K562 (cell line): ENCODE measurements around the gene POU1F1. TPM values are rescaled to one million over a fixed set of nuclear protein-coding genes. Genes with fewer than 3 reads are reported as not detected.

Experiments used
- ATAC-seq: fragments of 200-7000 bp; cut with Tn5 transposase; 3 replicates; pipeline ENCODE4 v1.9.1; 2020; ENCODE audit warnings: moderate library complexity
- BruUV-seq: library from RNA; stranded (reverse); fragments of 400-500 nt; replicated peaks from 2 replicates; lab custom pipeline; 2021; lab: Mats Ljungman, UMichigan
- CTCF ChIA-PET: fragments of 300-600 bp; formaldehyde crosslinking; extraction: SDS; loops from one replicate; lab custom pipeline; 2021; ENCODE audit warnings: low intra/inter-chr PET ratio; lab: Yijun Ruan, JAX
- POLR2A ChIA-PET: fragments of 300-600, 350-650 bp; sonication (Branson Sonifier 250); formaldehyde crosslinking; extraction: SDS; loops from one replicate; lab custom pipeline; 2021; ENCODE audit warnings: antibody characterized with exemption, inconsistent platforms; lab: Yijun Ruan, JAX
- DNase-seq, 4 experiments: peaks; one replicate each; pipeline versions ENCODE4 v3.0.0 to v3.0.0-alpha.2; 2011 to 2018; ENCODE audit warnings: low spot score in 3 of 4, mixed read lengths in 3 of 4; ENCODE audit errors: extremely low read depth in 1 of 4
- FAIRE-seq: peaks from 2 replicates; lab custom pipeline; 2011; peaks lifted over from hg19 to GRCh38; lab: Jason Lieb, UNC
- H2AFZ ChIP-seq: 2 replicates; pipeline ENCODE4 v1.6.0; 2011; ENCODE audit warnings: low read depth, low read length, control low read depth, inconsistent platforms
- H3K27ac ChIP-seq: fragments of 200-600 bp; 3 replicates; pipeline ENCODE4 v1.8.0; 2011; ENCODE audit warnings: low read depth, mild to moderate bottlenecking, control low read depth, inconsistent platforms, low read length, moderate library complexity, mixed read lengths; ENCODE audit errors: extremely low read depth
- H3K27me3 ChIP-seq, 2 experiments: fragments of 300-600 bp in 1 of 2; 2 replicates in 1 of 2; 3 replicates in 1 of 2; pipeline versions ENCODE4 v1.6.0 to v1.8.0; 2011; ENCODE audit warnings: inconsistent platforms in 2 of 2, low read length in 2 of 2, mild to moderate bottlenecking in 1 of 2, mixed read lengths in 1 of 2, moderate library complexity in 1 of 2; ENCODE audit not compliant: control insufficient read depth in 2 of 2, insufficient read depth in 2 of 2
- H3K36me3 ChIP-seq: fragments of 300-600 bp; 3 replicates; pipeline ENCODE4 v1.8.0; 2011; ENCODE audit warnings: mild to moderate bottlenecking, low read length, inconsistent platforms; ENCODE audit not compliant: control insufficient read depth, insufficient read depth
- H3K4me1 ChIP-seq, 2 experiments: fragments of 200-600 bp in 1 of 2; replicated peaks in 1 of 2; 2 replicates in 1 of 2; 3 replicates in 1 of 2; pipeline versions ENCODE4 v1.5.1 to v1.8.0; 2011; ENCODE audit warnings: inconsistent platforms in 2 of 2, low read length in 2 of 2, mild to moderate bottlenecking in 1 of 2, mixed read lengths in 1 of 2, moderate library complexity in 1 of 2; ENCODE audit not compliant: control insufficient read depth in 2 of 2, insufficient read depth in 2 of 2
- H3K4me2 ChIP-seq: 2 replicates; pipeline ENCODE4 v1.6.1; 2011; ENCODE audit warnings: low read length, control low read depth, inconsistent platforms, mixed read lengths; ENCODE audit not compliant: insufficient read depth
- H3K4me3 ChIP-seq: fragments of 200-600 bp; sonication (generic), shearing (Covaris generic); 2 replicates; pipeline ENCODE4 v1.5.1; 2016; ENCODE audit warnings: control low read depth, inconsistent platforms
- H3K79me2 ChIP-seq: fragments of 200-600 bp; 3 replicates; pipeline ENCODE4 v1.8.0; 2011; ENCODE audit warnings: low read length, inconsistent platforms; ENCODE audit not compliant: control insufficient read depth, insufficient read depth
- H3K9ac ChIP-seq, 2 experiments: 2 replicates each; pipeline versions ENCODE4 v1.6.0 to v1.6.1; 2011; ENCODE audit warnings: low read depth in 2 of 2, low read length in 2 of 2, control low read depth in 1 of 2, inconsistent platforms in 1 of 2, mild to moderate bottlenecking in 1 of 2, mixed read lengths in 1 of 2; ENCODE audit not compliant: insufficient read depth in 1 of 2
- H3K9me1 ChIP-seq: one replicate; pipeline ENCODE4 v1.6.0; 2011; ENCODE audit warnings: inconsistent platforms, mild to moderate bottlenecking, low read length, moderate library complexity; ENCODE audit not compliant: control insufficient read depth, insufficient read depth
- H3K9me3 ChIP-seq: replicated peaks from 2 replicates; pipeline ENCODE4 v1.5.1; 2011; ENCODE audit warnings: low read depth, low read length, inconsistent platforms; ENCODE audit not compliant: control insufficient read depth, insufficient read depth
- H4K20me1 ChIP-seq: replicated peaks from 2 replicates; pipeline ENCODE4 v1.6.1; 2011; ENCODE audit warnings: low read length, inconsistent platforms, mixed read lengths; ENCODE audit not compliant: control insufficient read depth, insufficient read depth
- BCLAF1 ChIP-seq, 2 experiments: fragments of 450-650 bp in 1 of 2; IDR thresholded peaks; 2 replicates each; pipeline ENCODE4 v1.6.1; 2011 to 2017; ENCODE audit warnings: low read depth in 2 of 2, antibody characterized with exemption in 1 of 2, borderline replicate concordance in 1 of 2, low read length in 1 of 2, mild to moderate bottlenecking in 1 of 2, mixed read lengths in 1 of 2; ENCODE audit not compliant: control insufficient read depth in 1 of 2
- DPF2 ChIP-seq: fragments of 450-650 bp; IDR thresholded peaks from 2 replicates; pipeline ENCODE4 v1.6.1; 2016
- ETV6 ChIP-seq, 3 experiments: fragments of 150-350 bp in 1 of 3; sonication (generic) in 1 of 3; formaldehyde crosslinking in 1 of 3; IDR thresholded peaks; 2 replicates each; pipeline versions ENCODE4 v1.6.1 to v1.8.0; 2014 to 2022; ENCODE audit warnings: borderline replicate concordance in 2 of 3, low read depth in 2 of 3, antibody characterized with exemption in 1 of 3, low read length in 1 of 3, mild to moderate bottlenecking in 1 of 3, missing genetic modification reagents in 1 of 3
- KAT2B ChIP-seq: IDR thresholded peaks from one replicate; pipeline ENCODE4 v1.6.1; 2012; ENCODE audit warnings: low read depth, mild to moderate bottlenecking, control low read depth, inconsistent platforms, low read length, moderate library complexity
- MAZ ChIP-seq, 2 experiments: fragments of 450-650 bp in 1 of 2; sonication (generic) in 1 of 2; formaldehyde crosslinking; IDR thresholded peaks in 1 of 2; conservative IDR thresholded peaks in 1 of 2; 2 replicates each; pipeline versions ENCODE4 v1.4.0 to v1.5.0; 2020; ENCODE audit warnings: mild to moderate bottlenecking in 1 of 2, missing genetic modification reagents in 1 of 2
- PHF21A ChIP-seq: fragments of 450-650 bp; IDR thresholded peaks from 2 replicates; pipeline ENCODE4 v1.6.1; 2017; ENCODE audit warnings: low read depth, borderline replicate concordance
- PKNOX1 ChIP-seq: fragments of 450-650 bp; IDR thresholded peaks from 2 replicates; pipeline ENCODE4 v1.6.1; 2016
- POLR3G ChIP-seq: IDR thresholded peaks from 2 replicates; pipeline ENCODE4 v1.6.1; 2011; ENCODE audit not compliant: insufficient read length, insufficient replicate concordance; ENCODE audit errors: extremely low read depth
- WGBS: fragments of 100-300 bp; shearing (Covaris generic); methylation state at CpG from one replicate; pipeline ENCODE4 v1.1.6; 2016; ENCODE audit warnings: low coverage, mixed read lengths; ENCODE audit not compliant: insufficient coverage; ENCODE audit errors: missing lambda C conversion rate; 5-methylcytosine and 5-hydroxymethylcytosine counted together
- in situ Hi-C: fragments of 300-500 bp; cut with MboI; formaldehyde crosslinking; loops from 4 replicates; pipeline ENCODE4 v1.15.0; 2018; ENCODE audit warnings: inconsistent platforms, mixed read lengths
- intact Hi-C: fragments of 100-400 bp; cut with micrococcal nuclease; formaldehyde crosslinking; loops from 2 replicates; pipeline ENCODE4 v1.14.2; 2022
- polyA plus RNA-seq, 8 experiments: library from polyadenylated mRNA; depleted of rRNA in 4 of 8; stranded (reverse) in 5 of 8; unstranded in 3 of 8; fragments of >200 nt; fragmentation: Nextera tagmentation in 2 of 8; fragmentation: Illumina TruSeq in 1 of 8; extraction: Ambion mirVana in 2 of 8; extraction: Trizol in 1 of 8; gene quantifications; 2 replicates each; pipeline versions ENCODE4 v1.2.1 to v1.2.3, GENCODE V29; 2011 to 2014; ENCODE audit warnings: inconsistent platforms in 1 of 8, missing spikeins in 1 of 8
- total RNA-seq, 7 experiments: library from RNA; depleted of rRNA in 6 of 7; stranded (reverse); fragments of >200 nt in 6 of 7; fragmentation: Illumina TruSeq in 2 of 7; extraction: Trizol in 2 of 7; gene quantifications; 2 replicates each; pipeline versions ENCODE4 v1.2.1 to v1.2.3, GENCODE V29; 2011 to 2021; ENCODE audit warnings: low replicate concordance in 1 of 7
- TF ChIP-seq, protein P1 (sequence below): sonication (generic); IDR thresholded peaks from 2 replicates; pipeline ENCODE4 v1.6.1; 2016

The POU1F1 gene
- total and polyA plus RNA-seq, 9 of the 15 experiments (the other 6 are each of a cell fraction or from before 2014, with no cell fraction given): not detected

- in situ Hi-C loops: no loop called here
- Histone ChIP-seq H4K20me1 (no peaks in the 10 kb centered on the region), H3K9ac (no peak overlapping the region), H3K9me3 (no peaks in the 10 kb centered on the region), H2AFZ (no peak overlapping the region), H3K4me1 (no peaks in the 10 kb centered on the region), H3K27me3 (no peaks in the 10 kb centered on the region), H3K27ac (no peak overlapping the region), H3K4me3 (no peak overlapping the region), H3K79me2 (no peaks in the 10 kb centered on the region), H3K9me1 (no peaks in the 10 kb centered on the region), H3K36me3 (no peaks in the 10 kb centered on the region), H3K4me2 (no peak overlapping the region)
- POLR2A ChIA-PET: no interaction called here
- DNase-seq (no peak), ATAC-seq (no peak), FAIRE-seq (no peak)
- no peak for TF ChIP-seq PHF21A
- no peak for TF ChIP-seq MAZ (CRISPR knock-in tag; conservative IDR thresholded peaks at IDR 0.05 in 1 of 2, IDR thresholded peaks at IDR 0.05 in 1 of 2)
- no peak for TF ChIP-seq PKNOX1
- TF ChIP-seq KAT2B: no peak
- no peak for TF ChIP-seq POLR3G
- no peak for TF ChIP-seq BCLAF1 (IDR thresholded peaks at IDR 0.05; ENCODE audit: borderline replicate concordance in 1 of 2, control insufficient read depth in 1 of 2, low read depth in 2 of 2, low read length in 1 of 2)
- TF ChIP-seq DPF2: no peak
- TF ChIP-seq, protein P1, sequence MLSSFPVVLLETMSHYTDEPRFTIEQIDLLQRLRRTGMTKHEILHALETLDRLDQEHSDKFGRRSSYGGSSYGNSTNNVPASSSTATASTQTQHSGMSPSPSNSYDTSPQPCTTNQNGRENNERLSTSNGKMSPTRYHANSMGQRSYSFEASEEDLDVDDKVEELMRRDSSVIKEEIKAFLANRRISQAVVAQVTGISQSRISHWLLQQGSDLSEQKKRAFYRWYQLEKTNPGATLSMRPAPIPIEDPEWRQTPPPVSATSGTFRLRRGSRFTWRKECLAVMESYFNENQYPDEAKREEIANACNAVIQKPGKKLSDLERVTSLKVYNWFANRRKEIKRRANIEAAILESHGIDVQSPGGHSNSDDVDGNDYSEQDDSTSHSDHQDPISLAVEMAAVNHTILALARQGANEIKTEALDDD: no peak
- TF ChIP-seq ETV6 (IDR thresholded peaks at IDR 0.05; ENCODE audit: borderline replicate concordance in 1 of 2, low read depth in 2 of 2, low read length in 1 of 2): no peak
- no peak for TF ChIP-seq ETV6 (CRISPR knock-in tag; IDR thresholded peaks at IDR 0.05; ENCODE audit: borderline replicate concordance)
- no TSS peak for BruUV-seq
- CTCF ChIA-PET: no interaction called here
- 0% methylated on average over 2 of the region's 2 CpGs for WGBS
- intact Hi-C loops: loop anchor here (5.0 kb wide), 1 partner anchor 850 kb away; no protein-coding TSS in a partner anchor
Measured at GRCh38 chr3:87261925-87262324, 14.5 kb downstream of the POU1F1 start.
